Neural cell (in vitro differentiated cells): ENCODE data around the gene CSTF2. TPM values are rescaled to one million over a fixed set of nuclear protein-coding genes. Genes with fewer than 3 reads are reported as not detected.

Experiments
- H2AFZ ChIP-seq: fragments of 200-600, 300-800 bp; sonication (generic), shearing (Covaris generic); 2 replicates; pipeline ENCODE4 v1.6.0; 2014; ENCODE audit warnings: low read depth, mild to moderate bottlenecking, antibody characterized with exemption, low read length, moderate library complexity
- H3F3A ChIP-seq: fragments of 200-600 bp; shearing (Covaris generic); 2 replicates; pipeline ENCODE4 v1.6.1; 2016; ENCODE audit warnings: mild to moderate bottlenecking, moderate library complexity, mixed read lengths, antibody characterized with exemption, low read length; ENCODE audit not compliant: insufficient read depth, poor library complexity, severe bottlenecking
- H3K27ac ChIP-seq: fragments of 200-600, 300-800 bp; sonication (generic), shearing (Covaris generic); 2 replicates; pipeline ENCODE4 v1.5.1; 2014; ENCODE audit warnings: mild to moderate bottlenecking, low read length, moderate library complexity
- H3K27me3 ChIP-seq: fragments of 300-800, 200-600 bp; sonication (generic), shearing (Covaris generic); 2 replicates; pipeline ENCODE4 v1.6.0; 2014; ENCODE audit warnings: mild to moderate bottlenecking, low read depth, low read length, moderate library complexity; ENCODE audit not compliant: insufficient read depth
- H3K36me3 ChIP-seq: fragments of 300-800, 200-600 bp; sonication (generic), shearing (Covaris generic); 2 replicates; pipeline ENCODE4 v1.5.1; 2014; ENCODE audit warnings: mild to moderate bottlenecking, antibody characterized with exemption, low read length, moderate library complexity; ENCODE audit not compliant: insufficient read depth
- H3K4me2 ChIP-seq: fragments of 300-800, 200-600 bp; sonication (generic), shearing (Covaris generic); 2 replicates; pipeline ENCODE4 v1.6.0; 2014; ENCODE audit warnings: mild to moderate bottlenecking, low read length
- H3K4me3 ChIP-seq: fragments of 300-800, 200-600 bp; sonication (generic), shearing (Covaris generic); 2 replicates; pipeline ENCODE4 v1.5.1; 2014; ENCODE audit warnings: mild to moderate bottlenecking, low read length, moderate library complexity
- H3K79me2 ChIP-seq: fragments of 200-600 bp; shearing (Covaris generic); replicated peaks from 2 replicates; pipeline ENCODE4 v1.6.0; 2014; ENCODE audit warnings: mild to moderate bottlenecking, low read length, moderate library complexity; ENCODE audit not compliant: insufficient read depth
- H3K9ac ChIP-seq: fragments of 300-800, 200-600 bp; sonication (generic), shearing (Covaris generic); 2 replicates; pipeline ENCODE4 v1.6.1; 2016; ENCODE audit warnings: mild to moderate bottlenecking, low read length, mixed read lengths
- H3K9me2 ChIP-seq: fragments of 200-600 bp; shearing (Covaris generic); 2 replicates; pipeline ENCODE4 v1.6.1; 2016; ENCODE audit warnings: mild to moderate bottlenecking, low read length, mixed read lengths; ENCODE audit not compliant: insufficient read depth
- H3K9me3 ChIP-seq: fragments of 200-600, 300-800 bp; sonication (generic), shearing (Covaris generic); 2 replicates; pipeline ENCODE4 v1.6.1; 2016; ENCODE audit warnings: mild to moderate bottlenecking, mixed run types, low read length, moderate library complexity, mixed read lengths
- H4K20me1 ChIP-seq: fragments of 200-600 bp; shearing (Covaris generic); 2 replicates; pipeline ENCODE4 v1.6.1; 2016; ENCODE audit warnings: mild to moderate bottlenecking, mixed run types; ENCODE audit not compliant: insufficient read depth
- CTCF ChIP-seq: fragments of 450-650 bp; IDR thresholded peaks from 2 replicates; pipeline ENCODE4 v1.5.1; 2014; ENCODE audit warnings: antibody characterized with exemption, mild to moderate bottlenecking, moderate library complexity; ENCODE audit not compliant: poor library complexity, severe bottlenecking
- EP300 ChIP-seq: fragments of 450-650 bp; conservative IDR thresholded peaks from 2 replicates; pipeline ENCODE4 v1.6.1; 2014; ENCODE audit warnings: antibody characterized with exemption, mild to moderate bottlenecking, moderate library complexity; ENCODE audit not compliant: poor library complexity, severe bottlenecking
- EZH2 ChIP-seq: fragments of 200-600, 300-800 bp; shearing (Covaris generic), sonication (generic); IDR thresholded peaks from 2 replicates; pipeline ENCODE4 v1.6.1; 2014; ENCODE audit warnings: antibody characterized with exemption, low read length, borderline replicate concordance, mild to moderate bottlenecking; ENCODE audit not compliant: insufficient read depth, poor library complexity, severe bottlenecking
- MXI1 ChIP-seq: fragments of 450-650 bp; conservative IDR thresholded peaks from 2 replicates; pipeline ENCODE4 v1.6.1; 2014; ENCODE audit warnings: antibody characterized with exemption, mild to moderate bottlenecking; ENCODE audit not compliant: poor library complexity, severe bottlenecking
- POLR2AphosphoS5 ChIP-seq: IDR thresholded peaks from 2 replicates; pipeline ENCODE4 v1.6.1; 2012
- RAD21 ChIP-seq: fragments of 450-650 bp; conservative IDR thresholded peaks from 2 replicates; pipeline ENCODE4 v1.6.1; 2014; ENCODE audit warnings: antibody characterized with exemption, mild to moderate bottlenecking, moderate library complexity
- REST ChIP-seq: IDR thresholded peaks from 2 replicates; pipeline ENCODE4 v1.6.1; 2012; ENCODE audit warnings: borderline replicate concordance
- SMC3 ChIP-seq: fragments of 450-650 bp; conservative IDR thresholded peaks from 2 replicates; pipeline ENCODE4 v1.6.1; 2014; ENCODE audit warnings: antibody characterized with exemption, mild to moderate bottlenecking, moderate library complexity; ENCODE audit not compliant: poor library complexity
- TAF1 ChIP-seq: IDR thresholded peaks from 2 replicates; pipeline ENCODE4 v1.6.1; 2012; ENCODE audit warnings: low read depth
- polyA plus RNA-seq: library from polyadenylated mRNA; depleted of rRNA; stranded (reverse); fragments of >200 nt; gene quantifications from 2 replicates; pipeline ENCODE4 v1.2.3, GENCODE V29; 2014

CSTF2 gene
- polyA plus RNA-seq, 1 donor from 2014 or later: 19.2 TPM

GRCh38 chrX:100797359-100797758 lies 22.8 kb upstream of the CSTF2 start:
- H3K27me3 ChIP-seq: no peaks in the 10 kb centered on the region
- no peak overlapping the region for H3K4me2 ChIP-seq
- H3K9me2 ChIP-seq: no peaks in the 10 kb centered on the region
- H3F3A ChIP-seq: no peaks in the 10 kb centered on the region
- no peak overlapping the region for H3K4me3 ChIP-seq
- H4K20me1 ChIP-seq: no peaks in the 10 kb centered on the region
- no peaks in the 10 kb centered on the region for H3K79me2 ChIP-seq
- no peak overlapping the region for H2AFZ ChIP-seq
- H3K27ac ChIP-seq: no peak overlapping the region
- H3K9me3 ChIP-seq: no peaks in the 10 kb centered on the region
- no peaks in the 10 kb centered on the region for H3K36me3 ChIP-seq
- H3K9ac ChIP-seq: no peak overlapping the region
- TF ChIP-seq REST: no peak
- TF ChIP-seq RAD21: no peak
- no peak for TF ChIP-seq MXI1
- TF ChIP-seq POLR2AphosphoS5: no peak
- no peak for TF ChIP-seq SMC3
- TF ChIP-seq EP300: no peak
- TF ChIP-seq TAF1: no peak
- TF ChIP-seq EZH2: no peak
- TF ChIP-seq CTCF: no peak

- Histone ChIP-seq H3K9me3 (no peaks in the 10 kb centered on the region), H3K4me3 (no peak overlapping the region), H3K27ac (no peak overlapping the region), H3F3A (no peaks in the 10 kb centered on the region), H3K9ac (no peak overlapping the region), H2AFZ (no peak overlapping the region), H4K20me1 (no peaks in the 10 kb centered on the region), H3K36me3 (no peaks in the 10 kb centered on the region), H3K9me2 (no peaks in the 10 kb centered on the region), H3K4me2 (no peak overlapping the region), H3K79me2 (no peaks in the 10 kb centered on the region), H3K27me3 (no peaks in the 10 kb centered on the region)
- TF ChIP-seq EZH2 (no peak), CTCF (no peak), POLR2AphosphoS5 (no peak), TAF1 (no peak), MXI1 (no peak), EP300 (no peak), RAD21 (no peak), REST (no peak), SMC3 (no peak)
Observed at GRCh38 chrX:100798484-100799214, 21.5 kb upstream of the CSTF2 start.
